ENCODE measurements around the gene ACACA. TPM values are rescaled to one million over a fixed set of nuclear protein-coding genes. Genes with fewer than 3 reads are reported as not detected.

Gene ACACA
- total RNA-seq, 1 donor from 2014 or later: 111 TPM

GRCh38 chr17:37386462-37386861 is 20.2 kb downstream of the ACACA start:
- H3K4me1 Mint-ChIP-seq (ENCODE audit: low read depth): no peaks in the 10 kb centered on the region
- no peak overlapping the region for H3K27ac Mint-ChIP-seq
- no peaks in the 10 kb centered on the region for H3K36me3 Mint-ChIP-seq (ENCODE audit: insufficient read depth)
- no peaks in the 10 kb centered on the region for H3K9me3 Mint-ChIP-seq (ENCODE audit: low read depth)
- H3K27me3 Mint-ChIP-seq: no peaks in the 10 kb centered on the region
- H3K4me3 Mint-ChIP-seq (ENCODE audit: low read depth): no peak overlapping the region
- no peak for DNase-seq (ENCODE audit: low spot score, unreplicated experiment)
- no peak for TF ChIP-seq CTCF (IDR thresholded peaks at IDR 0.05; ENCODE audit: unreplicated experiment)

- no peak overlapping the region for H3K4me3 Mint-ChIP-seq (ENCODE audit: low read depth)
- no peaks in the 10 kb centered on the region for H3K4me1 Mint-ChIP-seq (ENCODE audit: low read depth)
- H3K9me3 Mint-ChIP-seq (ENCODE audit: low read depth): no peaks in the 10 kb centered on the region
- TF ChIP-seq CTCF (IDR thresholded peaks at IDR 0.05; ENCODE audit: unreplicated experiment): no peak
- no peaks in the 10 kb centered on the region for H3K27me3 Mint-ChIP-seq
- H3K27ac Mint-ChIP-seq: no peak overlapping the region
- H3K36me3 Mint-ChIP-seq (ENCODE audit: insufficient read depth): no peaks in the 10 kb centered on the region
- no peak for DNase-seq (ENCODE audit: low spot score, unreplicated experiment)
These were observed 21.1 kb downstream of the ACACA start for GRCh38 chr17:37385474-37385990.

- H3K4me1 Mint-ChIP-seq (ENCODE audit: low read depth): no peaks in the 10 kb centered on the region
- H3K9me3 Mint-ChIP-seq (ENCODE audit: low read depth): no peaks in the 10 kb centered on the region
- no peak for TF ChIP-seq CTCF (IDR thresholded peaks at IDR 0.05; ENCODE audit: unreplicated experiment)
- DNase-seq (ENCODE audit: low spot score, unreplicated experiment): no peak
- H3K27ac Mint-ChIP-seq: no peak overlapping the region
- no peaks in the 10 kb centered on the region for H3K36me3 Mint-ChIP-seq (ENCODE audit: insufficient read depth)
- H3K4me3 Mint-ChIP-seq (ENCODE audit: low read depth): no peak overlapping the region
- no peaks in the 10 kb centered on the region for H3K27me3 Mint-ChIP-seq
These were observed 22.0 kb downstream of the ACACA start for GRCh38 chr17:37384560-37385149.

- no peak for TF ChIP-seq CTCF (IDR thresholded peaks at IDR 0.05; ENCODE audit: unreplicated experiment)
- Mint-ChIP-seq H3K4me1 (ENCODE audit: low read depth) (no peaks in the 10 kb centered on the region), H3K9me3 (ENCODE audit: low read depth) (no peaks in the 10 kb centered on the region), H3K36me3 (ENCODE audit: insufficient read depth) (no peaks in the 10 kb centered on the region), H3K27ac (peak overlapping the region; percentile 73), H3K27me3 (no peaks in the 10 kb centered on the region), H3K4me3 (ENCODE audit: low read depth) (no peak overlapping the region)
- DNase-seq (ENCODE audit: low spot score, unreplicated experiment): no peak
These were observed 24.6 kb downstream of the ACACA start for GRCh38 chr17:37382056-37382455.

GRCh38 chr17:37375706-37376105 is 30.9 kb downstream of the ACACA start, which contains the start of gene C17orf78:
TSS of gene C17orf78 (plus strand) at chr17:37375985. CDS start at chr17:37376093, 108 bp downstream.
- no peaks in the 10 kb centered on the region for H3K9me3 Mint-ChIP-seq (ENCODE audit: low read depth)

More at GRCh38 chr17:37375706-37376105, 30.9 kb downstream of the ACACA start, which contains the start of gene C17orf78:
- TF ChIP-seq CTCF (IDR thresholded peaks at IDR 0.05; ENCODE audit: unreplicated experiment): no peak
- Mint-ChIP-seq H3K27ac (no peak within 1 kb of the TSS), H3K4me3 (ENCODE audit: low read depth) (no peak within 1 kb of the TSS), H3K4me1 (ENCODE audit: low read depth) (no peaks in the 10 kb centered on the region), H3K36me3 (ENCODE audit: insufficient read depth) (no peaks in the 10 kb centered on the region), H3K27me3 (no peaks in the 10 kb centered on the region)
- no peak for DNase-seq (ENCODE audit: low spot score, unreplicated experiment)
